Measurements from ENCODE around the gene DENND4A.

GRCh38 chr15:65659502-65660052 is 132.5 kb downstream of the DENND4A start:
- TF ChIP-seq, protein P1, sequence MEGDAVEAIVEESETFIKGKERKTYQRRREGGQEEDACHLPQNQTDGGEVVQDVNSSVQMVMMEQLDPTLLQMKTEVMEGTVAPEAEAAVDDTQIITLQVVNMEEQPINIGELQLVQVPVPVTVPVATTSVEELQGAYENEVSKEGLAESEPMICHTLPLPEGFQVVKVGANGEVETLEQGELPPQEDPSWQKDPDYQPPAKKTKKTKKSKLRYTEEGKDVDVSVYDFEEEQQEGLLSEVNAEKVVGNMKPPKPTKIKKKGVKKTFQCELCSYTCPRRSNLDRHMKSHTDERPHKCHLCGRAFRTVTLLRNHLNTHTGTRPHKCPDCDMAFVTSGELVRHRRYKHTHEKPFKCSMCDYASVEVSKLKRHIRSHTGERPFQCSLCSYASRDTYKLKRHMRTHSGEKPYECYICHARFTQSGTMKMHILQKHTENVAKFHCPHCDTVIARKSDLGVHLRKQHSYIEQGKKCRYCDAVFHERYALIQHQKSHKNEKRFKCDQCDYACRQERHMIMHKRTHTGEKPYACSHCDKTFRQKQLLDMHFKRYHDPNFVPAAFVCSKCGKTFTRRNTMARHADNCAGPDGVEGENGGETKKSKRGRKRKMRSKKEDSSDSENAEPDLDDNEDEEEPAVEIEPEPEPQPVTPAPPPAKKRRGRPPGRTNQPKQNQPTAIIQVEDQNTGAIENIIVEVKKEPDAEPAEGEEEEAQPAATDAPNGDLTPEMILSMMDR (IDR thresholded peaks at IDR 0.05 in 8 of 11, conservative IDR thresholded peaks at IDR 0.05 in 3 of 11): no peak
- no peak for TF ChIP-seq POLR2A (IDR thresholded peaks at IDR 0.05)

Data from spleen (tissue), 7 donors.